ENCODE data around the gene MYL11.
"Not testable (repeated sequence)": the region's sequence is repeated elsewhere in the genome, so short reads cannot be mapped to it uniquely, and the experiment has no call there.

The MYL11 gene

DNA sequence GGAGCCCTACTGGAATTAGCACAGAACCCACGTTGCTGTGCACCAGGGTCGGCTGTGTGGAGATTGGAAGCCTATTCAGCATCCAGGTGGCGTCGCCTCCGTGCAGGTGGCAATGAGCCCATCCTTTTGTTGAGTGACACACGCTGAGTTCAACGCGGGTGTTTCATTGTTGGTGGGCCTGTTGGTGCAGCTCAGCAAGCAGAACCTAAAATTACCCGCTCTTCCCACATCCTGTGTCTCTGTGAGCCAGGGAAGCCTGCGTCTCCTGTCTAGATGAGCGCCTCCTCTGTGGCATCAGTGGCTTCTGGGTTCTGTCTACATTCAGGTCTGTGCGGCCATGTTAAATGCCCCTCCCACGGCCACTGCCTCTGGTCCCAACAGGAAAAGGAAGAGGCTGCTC lies 34.0 kb upstream of the MYL11 start:
- DNase-seq (ENCODE audit: low read depth in 1 of 2, low spot score in 1 of 2) = no peak
- Histone ChIP-seq H3K27me3 (ENCODE audit: insufficient read depth, poor library complexity, severe bottlenecking) (no peaks in the 10 kb centered on the region), H3K27ac (replicated peaks) (no peak overlapping the region), H3K4me3 (replicated peaks; ENCODE audit: insufficient read depth, low read length) (no peak overlapping the region)
- TF ChIP-seq POLR2AphosphoS5 (IDR thresholded peaks at IDR 0.05; ENCODE audit: low read depth) (no peak), GABPA (IDR thresholded peaks at IDR 0.05; ENCODE audit: low read depth) (no peak), SPI1 (IDR thresholded peaks at IDR 0.05; ENCODE audit: borderline replicate concordance, low read depth) (no peak)
- TF ChIP-seq, protein P1, sequence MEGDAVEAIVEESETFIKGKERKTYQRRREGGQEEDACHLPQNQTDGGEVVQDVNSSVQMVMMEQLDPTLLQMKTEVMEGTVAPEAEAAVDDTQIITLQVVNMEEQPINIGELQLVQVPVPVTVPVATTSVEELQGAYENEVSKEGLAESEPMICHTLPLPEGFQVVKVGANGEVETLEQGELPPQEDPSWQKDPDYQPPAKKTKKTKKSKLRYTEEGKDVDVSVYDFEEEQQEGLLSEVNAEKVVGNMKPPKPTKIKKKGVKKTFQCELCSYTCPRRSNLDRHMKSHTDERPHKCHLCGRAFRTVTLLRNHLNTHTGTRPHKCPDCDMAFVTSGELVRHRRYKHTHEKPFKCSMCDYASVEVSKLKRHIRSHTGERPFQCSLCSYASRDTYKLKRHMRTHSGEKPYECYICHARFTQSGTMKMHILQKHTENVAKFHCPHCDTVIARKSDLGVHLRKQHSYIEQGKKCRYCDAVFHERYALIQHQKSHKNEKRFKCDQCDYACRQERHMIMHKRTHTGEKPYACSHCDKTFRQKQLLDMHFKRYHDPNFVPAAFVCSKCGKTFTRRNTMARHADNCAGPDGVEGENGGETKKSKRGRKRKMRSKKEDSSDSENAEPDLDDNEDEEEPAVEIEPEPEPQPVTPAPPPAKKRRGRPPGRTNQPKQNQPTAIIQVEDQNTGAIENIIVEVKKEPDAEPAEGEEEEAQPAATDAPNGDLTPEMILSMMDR (IDR thresholded peaks at IDR 0.05; ENCODE audit: insufficient read depth, low read length) = no peak
- TF ChIP-seq, protein P2, sequence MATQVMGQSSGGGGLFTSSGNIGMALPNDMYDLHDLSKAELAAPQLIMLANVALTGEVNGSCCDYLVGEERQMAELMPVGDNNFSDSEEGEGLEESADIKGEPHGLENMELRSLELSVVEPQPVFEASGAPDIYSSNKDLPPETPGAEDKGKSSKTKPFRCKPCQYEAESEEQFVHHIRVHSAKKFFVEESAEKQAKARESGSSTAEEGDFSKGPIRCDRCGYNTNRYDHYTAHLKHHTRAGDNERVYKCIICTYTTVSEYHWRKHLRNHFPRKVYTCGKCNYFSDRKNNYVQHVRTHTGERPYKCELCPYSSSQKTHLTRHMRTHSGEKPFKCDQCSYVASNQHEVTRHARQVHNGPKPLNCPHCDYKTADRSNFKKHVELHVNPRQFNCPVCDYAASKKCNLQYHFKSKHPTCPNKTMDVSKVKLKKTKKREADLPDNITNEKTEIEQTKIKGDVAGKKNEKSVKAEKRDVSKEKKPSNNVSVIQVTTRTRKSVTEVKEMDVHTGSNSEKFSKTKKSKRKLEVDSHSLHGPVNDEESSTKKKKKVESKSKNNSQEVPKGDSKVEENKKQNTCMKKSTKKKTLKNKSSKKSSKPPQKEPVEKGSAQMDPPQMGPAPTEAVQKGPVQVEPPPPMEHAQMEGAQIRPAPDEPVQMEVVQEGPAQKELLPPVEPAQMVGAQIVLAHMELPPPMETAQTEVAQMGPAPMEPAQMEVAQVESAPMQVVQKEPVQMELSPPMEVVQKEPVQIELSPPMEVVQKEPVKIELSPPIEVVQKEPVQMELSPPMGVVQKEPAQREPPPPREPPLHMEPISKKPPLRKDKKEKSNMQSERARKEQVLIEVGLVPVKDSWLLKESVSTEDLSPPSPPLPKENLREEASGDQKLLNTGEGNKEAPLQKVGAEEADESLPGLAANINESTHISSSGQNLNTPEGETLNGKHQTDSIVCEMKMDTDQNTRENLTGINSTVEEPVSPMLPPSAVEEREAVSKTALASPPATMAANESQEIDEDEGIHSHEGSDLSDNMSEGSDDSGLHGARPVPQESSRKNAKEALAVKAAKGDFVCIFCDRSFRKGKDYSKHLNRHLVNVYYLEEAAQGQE (IDR thresholded peaks at IDR 0.05; ENCODE audit: insufficient replicate concordance, low read depth) = no peak

- not testable (repeated sequence) for H3K27me3 ChIP-seq (ENCODE audit: insufficient read depth, poor library complexity, severe bottlenecking); H3K4me3 ChIP-seq (replicated peaks; ENCODE audit: insufficient read depth, low read length); H3K27ac ChIP-seq (replicated peaks); DNase-seq (ENCODE audit: low read depth in 1 of 2, low spot score in 1 of 2)
Observed at GRCh38 chr16:30341971-30342370, 32.6 kb upstream of the MYL11 start.

- TF ChIP-seq, protein P2 (IDR thresholded peaks at IDR 0.05; ENCODE audit: insufficient replicate concordance, low read depth) = no peak
- TF ChIP-seq SPI1 (IDR thresholded peaks at IDR 0.05; ENCODE audit: borderline replicate concordance, low read depth) = no peak
- TF ChIP-seq GABPA (IDR thresholded peaks at IDR 0.05; ENCODE audit: low read depth) = no peak
- no peak for TF ChIP-seq POLR2AphosphoS5 (IDR thresholded peaks at IDR 0.05; ENCODE audit: low read depth)
- TF ChIP-seq, protein P1 (IDR thresholded peaks at IDR 0.05; ENCODE audit: insufficient read depth, low read length) = no peak
- no peaks in the 10 kb centered on the region for H3K27me3 ChIP-seq (ENCODE audit: insufficient read depth, poor library complexity, severe bottlenecking)
- no peak overlapping the region for H3K4me3 ChIP-seq (replicated peaks; ENCODE audit: insufficient read depth, low read length)
- DNase-seq (ENCODE audit: low read depth in 1 of 2, low spot score in 1 of 2) = no peak
- H3K27ac ChIP-seq (replicated peaks) = no peak overlapping the region
Observed at GRCh38 chr16:30342751-30343490, 31.7 kb upstream of the MYL11 start.

DNA sequence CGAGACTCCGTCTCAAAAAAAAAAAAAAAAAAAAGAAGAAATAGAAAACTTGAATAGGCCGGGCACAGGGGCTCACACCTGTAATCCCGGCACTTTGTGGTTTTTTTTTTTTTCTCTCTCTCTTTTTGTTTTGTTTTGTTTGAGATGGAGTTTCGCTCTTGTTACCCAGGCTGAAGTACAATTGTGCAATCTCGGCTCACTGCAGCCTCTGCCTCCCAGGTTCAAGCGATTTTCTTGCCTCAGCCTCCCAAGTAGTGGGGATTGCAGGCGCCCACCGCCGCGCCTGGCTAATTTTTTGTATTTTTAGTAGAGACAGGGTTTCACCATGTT lies 31.1 kb upstream of the MYL11 start:
- H3K27ac ChIP-seq (replicated peaks); H3K27me3 ChIP-seq (ENCODE audit: insufficient read depth, poor library complexity, severe bottlenecking); DNase-seq (ENCODE audit: low read depth in 1 of 2, low spot score in 1 of 2); H3K4me3 ChIP-seq (replicated peaks; ENCODE audit: insufficient read depth, low read length): not testable (repeated sequence)

- Histone ChIP-seq H3K27me3 (ENCODE audit: insufficient read depth, poor library complexity, severe bottlenecking) (no peaks in the 10 kb centered on the region), H3K4me3 (replicated peaks; ENCODE audit: insufficient read depth, low read length) (no peak overlapping the region), H3K27ac (replicated peaks) (no peak overlapping the region)
- DNase-seq (ENCODE audit: low read depth in 1 of 2, low spot score in 1 of 2) = no peak
- no peak for TF ChIP-seq SPI1 (IDR thresholded peaks at IDR 0.05; ENCODE audit: borderline replicate concordance, low read depth)
- TF ChIP-seq, protein P1 (IDR thresholded peaks at IDR 0.05; ENCODE audit: insufficient read depth, low read length) = no peak
- TF ChIP-seq GABPA (IDR thresholded peaks at IDR 0.05; ENCODE audit: low read depth) = no peak
- no peak for TF ChIP-seq POLR2AphosphoS5 (IDR thresholded peaks at IDR 0.05; ENCODE audit: low read depth)
- TF ChIP-seq, protein P2 (IDR thresholded peaks at IDR 0.05; ENCODE audit: insufficient replicate concordance, low read depth) = no peak
Observed at GRCh38 chr16:30346286-30346685, 28.3 kb upstream of the MYL11 start.
